BJ (cell line): ENCODE data around the gene ST6GALNAC2. TPM values are rescaled to one million over a fixed set of nuclear protein-coding genes. Genes with fewer than 3 reads are reported as not detected.

Experiments
- CTCF ChIA-PET: fragments of 350-600 bp; formaldehyde crosslinking; extraction: SDS; loops from one replicate; lab custom pipeline; 2021; ENCODE audit warnings: antibody characterized with exemption, inconsistent platforms; lab: Yijun Ruan, JAX
- POLR2A ChIA-PET: fragments of 300-600 bp; sonication (Branson Sonifier 250); formaldehyde crosslinking; extraction: SDS; loops from one replicate; lab custom pipeline; 2021; ENCODE audit warnings: antibody characterized with exemption; lab: Charles Lee
- DNase-seq: peaks from one replicate; pipeline ENCODE4 v3.0.0-alpha.2; 2011; ENCODE audit warnings: low read depth
- H3K27me3 ChIP-seq: 2 replicates; pipeline ENCODE4 v1.6.0; 2011; ENCODE audit warnings: low read length; ENCODE audit not compliant: control insufficient read depth, insufficient read depth
- H3K36me3 ChIP-seq: 2 replicates; pipeline ENCODE4 v1.5.1; 2011; ENCODE audit warnings: low read length; ENCODE audit not compliant: control insufficient read depth, insufficient read depth
- H3K4me3 ChIP-seq: 2 replicates; pipeline ENCODE4 v1.5.1; 2011; ENCODE audit warnings: low read depth, mild to moderate bottlenecking, control low read depth, low read length
- polyA plus RNA-seq: library from polyadenylated mRNA; depleted of rRNA; stranded (reverse); fragments of >200 nt; gene quantifications from 2 replicates; pipeline ENCODE4 v1.2.3, GENCODE V29; 2011
- TF ChIP-seq, protein P1 (sequence below): IDR thresholded peaks from 2 replicates; pipeline ENCODE4 v1.5.1; 2011; ENCODE audit warnings: low read depth, mild to moderate bottlenecking, control low read depth, inconsistent platforms, low read length, moderate library complexity; ENCODE audit not compliant: insufficient read depth

The ST6GALNAC2 gene
- polyA plus RNA-seq, 1 experiment, result 0.72 TPM

DNA sequence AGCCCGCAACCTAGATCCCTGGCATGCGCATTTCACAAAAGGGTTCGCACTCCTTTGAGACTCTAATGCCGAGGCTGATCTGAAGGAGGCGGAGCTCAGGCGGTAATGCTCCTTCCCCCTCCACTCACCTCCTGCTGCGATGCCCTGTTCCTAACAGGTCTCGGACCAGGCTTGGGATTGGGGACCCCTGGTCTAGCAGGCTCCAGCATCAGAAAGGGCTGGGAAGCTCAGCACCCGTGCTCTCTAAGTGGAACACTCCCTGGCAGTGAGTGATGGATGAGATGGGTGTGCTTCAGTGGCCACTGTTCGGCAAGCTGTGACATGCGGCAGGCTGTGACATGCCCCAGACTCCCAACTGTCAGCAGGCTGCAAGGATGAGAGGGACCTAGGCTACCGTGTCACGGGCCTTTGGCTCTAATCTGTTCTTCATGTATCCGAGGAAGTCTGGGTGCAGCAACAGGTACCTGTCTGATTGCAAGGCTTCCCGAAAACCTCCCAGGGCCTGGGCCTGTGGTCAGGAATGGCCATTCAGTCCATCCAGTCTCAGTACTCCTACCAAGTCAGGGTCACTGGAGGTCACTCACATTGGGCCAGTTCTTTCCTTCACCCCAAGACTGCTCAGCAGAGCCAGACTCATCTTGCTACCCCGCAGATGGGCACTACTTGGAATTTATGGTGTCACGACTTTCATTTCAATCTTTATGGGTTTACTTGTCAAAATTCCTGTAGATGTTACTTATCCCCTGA, 1.3 kb upstream of the ST6GALNAC2 start:
- Histone ChIP-seq H3K27me3 (peaks cover 13% of the 10 kb centered on the region), H3K4me3 (no peak overlapping the region), H3K36me3 (no peaks in the 10 kb centered on the region)
- ChIA-PET POLR2A (no interaction called here), CTCF (interaction anchor here (0.8 to 1.9 kb wide), 6 partner anchors 30 to 94 kb away, joined by 3 to 8 read pairs (median 4); no protein-coding TSS in a partner anchor)
- TF ChIP-seq, protein P1, sequence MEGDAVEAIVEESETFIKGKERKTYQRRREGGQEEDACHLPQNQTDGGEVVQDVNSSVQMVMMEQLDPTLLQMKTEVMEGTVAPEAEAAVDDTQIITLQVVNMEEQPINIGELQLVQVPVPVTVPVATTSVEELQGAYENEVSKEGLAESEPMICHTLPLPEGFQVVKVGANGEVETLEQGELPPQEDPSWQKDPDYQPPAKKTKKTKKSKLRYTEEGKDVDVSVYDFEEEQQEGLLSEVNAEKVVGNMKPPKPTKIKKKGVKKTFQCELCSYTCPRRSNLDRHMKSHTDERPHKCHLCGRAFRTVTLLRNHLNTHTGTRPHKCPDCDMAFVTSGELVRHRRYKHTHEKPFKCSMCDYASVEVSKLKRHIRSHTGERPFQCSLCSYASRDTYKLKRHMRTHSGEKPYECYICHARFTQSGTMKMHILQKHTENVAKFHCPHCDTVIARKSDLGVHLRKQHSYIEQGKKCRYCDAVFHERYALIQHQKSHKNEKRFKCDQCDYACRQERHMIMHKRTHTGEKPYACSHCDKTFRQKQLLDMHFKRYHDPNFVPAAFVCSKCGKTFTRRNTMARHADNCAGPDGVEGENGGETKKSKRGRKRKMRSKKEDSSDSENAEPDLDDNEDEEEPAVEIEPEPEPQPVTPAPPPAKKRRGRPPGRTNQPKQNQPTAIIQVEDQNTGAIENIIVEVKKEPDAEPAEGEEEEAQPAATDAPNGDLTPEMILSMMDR, result no peak
- DNase-seq, result no peak

DNA sequence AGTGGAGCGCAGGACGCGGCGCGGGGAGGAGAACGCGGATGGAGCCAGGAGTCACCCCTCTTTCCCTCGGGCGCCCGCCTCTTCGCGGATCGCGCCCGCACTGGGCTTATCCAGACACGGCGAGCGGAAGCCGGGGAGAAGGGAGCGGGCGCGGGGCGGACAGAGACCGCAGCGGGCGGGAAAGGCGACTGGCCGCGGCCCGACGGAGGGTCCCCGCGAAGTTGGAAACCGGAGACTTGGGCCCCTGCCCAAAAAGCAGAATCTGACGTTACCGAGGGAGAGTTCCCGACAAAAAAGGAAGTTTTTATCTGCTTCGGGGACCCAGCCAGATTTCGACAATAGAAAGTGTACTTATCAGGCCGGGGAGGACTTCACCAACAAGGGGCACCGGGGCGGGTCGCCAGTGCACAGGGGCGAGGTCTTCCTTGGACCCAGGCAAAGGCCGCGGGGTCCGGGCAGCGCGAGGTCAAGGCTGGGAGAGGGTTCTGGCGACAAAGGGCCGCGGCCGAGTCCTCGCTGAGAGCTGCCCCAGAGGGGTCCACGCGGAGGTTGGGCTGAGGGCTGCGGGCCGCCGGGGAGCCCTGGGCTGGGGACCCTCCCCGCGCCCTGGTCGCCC, 519 bp downstream of the ST6GALNAC2 start:
- Histone ChIP-seq H3K4me3 (peak overlapping the region; percentile 46), H3K27me3 (peaks cover 13% of the 10 kb centered on the region), H3K36me3 (no peaks in the 10 kb centered on the region)
- CTCF ChIA-PET, result interaction anchor here (1.2 to 1.9 kb wide), 4 partner anchors 12 to 62 kb away, joined by 3 to 8 read pairs (median 4); no protein-coding TSS in a partner anchor
- POLR2A ChIA-PET, result no interaction called here
- TF ChIP-seq, protein P1, result no peak
- no peak for DNase-seq

DNA sequence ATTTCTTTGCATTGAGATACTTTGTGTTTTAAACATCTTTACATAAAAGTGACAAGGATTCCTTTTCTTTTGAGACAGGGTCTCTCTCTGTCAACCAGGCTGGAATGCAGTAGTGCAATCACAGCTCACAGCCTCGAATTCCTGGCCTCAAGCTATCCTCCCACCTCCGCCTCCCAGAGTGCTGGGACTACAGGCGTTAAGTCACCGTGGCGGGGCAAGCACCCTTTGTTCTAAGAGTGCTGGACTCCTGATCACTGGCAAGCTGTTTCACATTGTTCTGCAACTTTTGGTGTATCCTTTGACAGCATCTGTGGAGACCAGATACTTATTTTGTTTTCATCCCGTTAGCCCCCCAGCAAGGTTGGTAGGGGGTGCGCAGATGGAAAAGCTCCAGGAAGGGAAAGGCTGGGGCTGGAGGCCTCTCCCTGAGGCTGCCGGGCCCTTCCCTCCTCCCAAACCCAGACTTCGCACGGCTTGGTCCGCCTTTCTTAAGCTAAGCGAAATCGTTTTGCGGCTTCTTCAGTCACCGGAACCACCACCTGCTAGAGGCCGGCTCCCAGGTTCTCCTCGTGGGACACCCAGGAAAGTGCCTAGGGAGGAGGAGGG, 1.1 kb downstream of the ST6GALNAC2 start:
- CTCF ChIA-PET, result no interaction called here
- no peak for DNase-seq
- H3K27me3 ChIP-seq, result peaks cover 12% of the 10 kb centered on the region
- H3K36me3 ChIP-seq, result no peaks in the 10 kb centered on the region
- peak overlapping the region; percentile 46 for H3K4me3 ChIP-seq
- POLR2A ChIA-PET, result interaction anchor here (0.7 kb wide), 1 partner anchor 125 kb away, joined by 3 read pairs; no protein-coding TSS in a partner anchor
- TF ChIP-seq, protein P1, result no peak

DNA sequence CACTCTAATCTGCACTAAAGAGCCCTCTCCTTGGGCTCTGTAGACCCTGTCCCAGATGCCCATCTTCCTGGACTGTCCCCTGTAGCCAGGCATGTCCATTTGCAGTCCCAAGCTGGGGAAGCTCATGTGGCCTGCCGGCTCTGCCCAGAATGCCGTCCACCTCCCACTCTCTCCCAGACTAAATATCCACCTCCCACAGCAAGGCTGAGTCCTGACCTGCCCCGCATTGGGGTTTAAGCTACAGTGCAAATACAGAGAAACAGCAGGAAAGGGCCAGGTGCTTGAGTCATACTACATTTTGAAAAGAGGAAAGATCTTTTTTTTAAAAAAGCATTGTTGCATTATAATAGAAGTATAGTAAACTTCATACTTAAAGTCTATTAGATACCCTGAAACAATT, 3.0 kb downstream of the ST6GALNAC2 start:
- no peaks in the 10 kb centered on the region for H3K36me3 ChIP-seq
- peaks cover 10% of the 10 kb centered on the region for H3K27me3 ChIP-seq
- ChIA-PET POLR2A (no interaction called here), CTCF (no interaction called here)
- no peak for DNase-seq
- H3K4me3 ChIP-seq, result no peak overlapping the region
- TF ChIP-seq, protein P1, result no peak

DNA sequence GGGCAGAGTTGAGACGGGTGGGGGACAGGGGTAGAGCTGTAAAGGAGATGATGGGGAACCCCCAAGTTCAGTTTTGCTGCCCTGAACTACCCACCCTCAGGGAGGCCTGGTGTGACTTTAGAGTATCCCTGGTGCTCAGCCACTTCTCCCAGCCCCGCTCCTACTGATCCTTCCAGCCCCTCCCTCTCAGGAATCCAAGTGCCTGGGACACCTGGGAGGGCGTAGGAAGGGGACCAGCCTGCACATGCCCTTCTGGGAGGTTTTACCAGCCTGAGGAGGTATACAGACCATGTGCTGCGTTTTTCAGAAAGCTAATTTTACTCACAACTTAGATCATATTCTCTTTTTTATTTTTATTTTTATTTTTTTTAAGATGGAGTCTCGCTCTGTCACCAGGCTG, 4.1 kb downstream of the ST6GALNAC2 start:
- ChIA-PET CTCF (interaction anchor here (0.6 to 0.9 kb wide), 2 partner anchors 8 to 24 kb away, joined by 3 to 5 read pairs; no protein-coding TSS in a partner anchor), POLR2A (no interaction called here)
- H3K36me3 ChIP-seq, result no peaks in the 10 kb centered on the region
- no peak for DNase-seq
- TF ChIP-seq, protein P1, result no peak
- peaks cover 3% of the 10 kb centered on the region for H3K27me3 ChIP-seq
- no peak overlapping the region for H3K4me3 ChIP-seq
